ENCODE measurements around the gene IL12RB2. TPM values are rescaled to one million over a fixed set of nuclear protein-coding genes. Genes with fewer than 3 reads are reported as not detected.

The IL12RB2 gene
- total and polyA plus RNA-seq, 10 of the 15 experiments (the other 5 are each of a cell fraction or from before 2014, with no cell fraction given): 0.15 to 1.1 (median 0.54) TPM; not detected in 1

DNA sequence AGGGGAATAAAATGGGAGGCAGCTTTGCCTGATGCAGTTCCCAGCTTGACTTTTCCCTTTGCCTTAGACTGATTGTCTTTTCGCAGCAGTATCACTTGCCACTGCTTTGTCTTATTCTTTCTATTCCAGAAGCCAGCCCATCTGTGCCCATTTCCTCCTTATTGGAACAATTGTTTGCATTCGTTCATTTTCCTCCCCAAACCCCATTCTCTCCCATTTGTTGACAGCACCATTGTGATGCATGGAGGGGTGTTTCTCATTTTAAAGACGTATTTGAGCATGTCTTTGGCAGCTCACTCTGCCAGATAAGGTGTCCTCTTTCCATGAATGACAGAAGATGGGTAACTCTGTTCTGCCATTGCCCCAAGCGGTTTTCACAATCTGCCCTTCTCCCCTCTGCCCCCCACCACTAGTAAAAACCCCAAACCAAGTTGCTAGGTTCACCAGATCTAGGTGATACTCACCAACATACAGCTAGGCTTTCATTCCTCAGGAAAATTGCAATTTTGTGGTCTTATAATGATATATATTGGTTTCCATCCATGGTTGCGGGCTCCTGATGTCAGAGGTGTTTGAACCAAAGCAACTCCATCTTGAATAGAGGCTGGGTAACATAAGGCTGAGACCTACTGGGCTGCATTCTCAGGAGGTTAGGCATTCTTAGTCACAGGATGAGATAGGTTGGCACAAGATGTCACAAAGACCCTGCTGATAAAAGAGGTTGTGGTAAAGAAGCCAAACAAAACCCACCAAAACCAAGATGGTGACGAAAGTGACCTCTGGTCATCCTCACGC lies 91.7 kb downstream of the IL12RB2 start:
- ChIA-PET POLR2A (no interaction called here), CTCF (interaction anchor here (1.6 kb wide), 1 partner anchor 101 kb away, joined by 4 read pairs; no protein-coding TSS in a partner anchor)

More for the DNA sequence above, 91.7 kb downstream of the IL12RB2 start:
- Histone ChIP-seq H3K9me3 (replicated peaks; ENCODE audit: control insufficient read depth, insufficient read depth, low read length) (no peaks in the 10 kb centered on the region), H3K4me2 (ENCODE audit: control insufficient read depth, insufficient read depth) (no peak overlapping the region), H3K79me2 (ENCODE audit: control insufficient read depth, insufficient read depth, low read length) (no peaks in the 10 kb centered on the region), H3K9ac (ENCODE audit: control insufficient read depth, insufficient read depth, low read length) (no peak overlapping the region), H3K4me1 (ENCODE audit: control insufficient read depth, insufficient read depth, low read length) (no peaks in the 10 kb centered on the region), H3K27ac (ENCODE audit: control insufficient read depth, insufficient read depth) (no peak overlapping the region), H4K20me1 (ENCODE audit: control insufficient read depth, insufficient read depth) (no peaks in the 10 kb centered on the region), H3K36me3 (ENCODE audit: control insufficient read depth in 2 of 2, insufficient read depth in 2 of 2, low read length in 1 of 2) (no peaks in the 10 kb centered on the region; a peak in 1 of 4 replicates), H3K4me3 (no peak overlapping the region), H2AFZ (ENCODE audit: control insufficient read depth, low read depth, low read length) (no peak overlapping the region), H3K27me3 (replicated peaks in 1 of 2; ENCODE audit: control insufficient read depth in 2 of 2, insufficient read depth in 2 of 2, low read length in 1 of 2) (no peaks in the 10 kb centered on the region)
- intact Hi-C loops (cut with micrococcal nuclease; ENCODE audit: unreplicated experiment) (no loop called here), in situ Hi-C loops (cut with MboI) (no loop called here)
- ATAC-seq (no peak), FAIRE-seq (no peak), DNase-seq (ENCODE audit: low read depth, low spot score) (no peak)
- 76% methylated on average over 7 of the region's 7 CpGs for WGBS (ENCODE audit: insufficient coverage, insufficient replicate concordance, low lambda C conversion rate, missing lambda C conversion rate)
- TF ChIP-seq, protein P1, sequence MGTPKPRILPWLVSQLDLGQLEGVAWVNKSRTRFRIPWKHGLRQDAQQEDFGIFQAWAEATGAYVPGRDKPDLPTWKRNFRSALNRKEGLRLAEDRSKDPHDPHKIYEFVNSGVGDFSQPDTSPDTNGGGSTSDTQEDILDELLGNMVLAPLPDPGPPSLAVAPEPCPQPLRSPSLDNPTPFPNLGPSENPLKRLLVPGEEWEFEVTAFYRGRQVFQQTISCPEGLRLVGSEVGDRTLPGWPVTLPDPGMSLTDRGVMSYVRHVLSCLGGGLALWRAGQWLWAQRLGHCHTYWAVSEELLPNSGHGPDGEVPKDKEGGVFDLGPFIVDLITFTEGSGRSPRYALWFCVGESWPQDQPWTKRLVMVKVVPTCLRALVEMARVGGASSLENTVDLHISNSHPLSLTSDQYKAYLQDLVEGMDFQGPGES (IDR thresholded peaks at IDR 0.05): no peak
- TF ChIP-seq, protein P2, sequence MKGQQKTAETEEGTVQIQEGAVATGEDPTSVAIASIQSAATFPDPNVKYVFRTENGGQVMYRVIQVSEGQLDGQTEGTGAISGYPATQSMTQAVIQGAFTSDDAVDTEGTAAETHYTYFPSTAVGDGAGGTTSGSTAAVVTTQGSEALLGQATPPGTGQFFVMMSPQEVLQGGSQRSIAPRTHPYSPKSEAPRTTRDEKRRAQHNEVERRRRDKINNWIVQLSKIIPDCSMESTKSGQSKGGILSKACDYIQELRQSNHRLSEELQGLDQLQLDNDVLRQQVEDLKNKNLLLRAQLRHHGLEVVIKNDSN (IDR thresholded peaks at IDR 0.05; ENCODE audit: borderline replicate concordance, extremely low read length, insufficient read depth, low read depth, low read length): no peak
- TF ChIP-seq POLR2AphosphoS5 (IDR thresholded peaks at IDR 0.05; ENCODE audit: low read length): no peak
- no peak for TF ChIP-seq NBN (IDR thresholded peaks at IDR 0.05)
- TF ChIP-seq, protein P3, sequence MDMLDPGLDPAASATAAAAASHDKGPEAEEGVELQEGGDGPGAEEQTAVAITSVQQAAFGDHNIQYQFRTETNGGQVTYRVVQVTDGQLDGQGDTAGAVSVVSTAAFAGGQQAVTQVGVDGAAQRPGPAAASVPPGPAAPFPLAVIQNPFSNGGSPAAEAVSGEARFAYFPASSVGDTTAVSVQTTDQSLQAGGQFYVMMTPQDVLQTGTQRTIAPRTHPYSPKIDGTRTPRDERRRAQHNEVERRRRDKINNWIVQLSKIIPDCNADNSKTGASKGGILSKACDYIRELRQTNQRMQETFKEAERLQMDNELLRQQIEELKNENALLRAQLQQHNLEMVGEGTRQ (IDR thresholded peaks at IDR 0.05; ENCODE audit: borderline replicate concordance, low read depth, low read length): no peak
- no peak for TF ChIP-seq YBX1 (IDR thresholded peaks at IDR 0.05)
- TF ChIP-seq EP300 (IDR thresholded peaks at IDR 0.05; ENCODE audit: borderline replicate concordance in 1 of 2, control insufficient read depth in 1 of 2, low read depth in 2 of 2, low read length in 2 of 2): no peak
- TF ChIP-seq, protein P4, sequence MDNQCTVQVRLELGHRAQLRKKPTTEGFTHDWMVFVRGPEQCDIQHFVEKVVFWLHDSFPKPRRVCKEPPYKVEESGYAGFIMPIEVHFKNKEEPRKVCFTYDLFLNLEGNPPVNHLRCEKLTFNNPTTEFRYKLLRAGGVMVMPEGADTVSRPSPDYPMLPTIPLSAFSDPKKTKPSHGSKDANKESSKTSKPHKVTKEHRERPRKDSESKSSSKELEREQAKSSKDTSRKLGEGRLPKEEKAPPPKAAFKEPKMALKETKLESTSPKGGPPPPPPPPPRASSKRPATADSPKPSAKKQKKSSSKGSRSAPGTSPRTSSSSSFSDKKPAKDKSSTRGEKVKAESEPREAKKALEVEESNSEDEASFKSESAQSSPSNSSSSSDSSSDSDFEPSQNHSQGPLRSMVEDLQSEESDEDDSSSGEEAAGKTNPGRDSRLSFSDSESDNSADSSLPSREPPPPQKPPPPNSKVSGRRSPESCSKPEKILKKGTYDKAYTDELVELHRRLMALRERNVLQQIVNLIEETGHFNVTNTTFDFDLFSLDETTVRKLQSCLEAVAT (IDR thresholded peaks at IDR 0.05): no peak
- TF ChIP-seq, protein P5, sequence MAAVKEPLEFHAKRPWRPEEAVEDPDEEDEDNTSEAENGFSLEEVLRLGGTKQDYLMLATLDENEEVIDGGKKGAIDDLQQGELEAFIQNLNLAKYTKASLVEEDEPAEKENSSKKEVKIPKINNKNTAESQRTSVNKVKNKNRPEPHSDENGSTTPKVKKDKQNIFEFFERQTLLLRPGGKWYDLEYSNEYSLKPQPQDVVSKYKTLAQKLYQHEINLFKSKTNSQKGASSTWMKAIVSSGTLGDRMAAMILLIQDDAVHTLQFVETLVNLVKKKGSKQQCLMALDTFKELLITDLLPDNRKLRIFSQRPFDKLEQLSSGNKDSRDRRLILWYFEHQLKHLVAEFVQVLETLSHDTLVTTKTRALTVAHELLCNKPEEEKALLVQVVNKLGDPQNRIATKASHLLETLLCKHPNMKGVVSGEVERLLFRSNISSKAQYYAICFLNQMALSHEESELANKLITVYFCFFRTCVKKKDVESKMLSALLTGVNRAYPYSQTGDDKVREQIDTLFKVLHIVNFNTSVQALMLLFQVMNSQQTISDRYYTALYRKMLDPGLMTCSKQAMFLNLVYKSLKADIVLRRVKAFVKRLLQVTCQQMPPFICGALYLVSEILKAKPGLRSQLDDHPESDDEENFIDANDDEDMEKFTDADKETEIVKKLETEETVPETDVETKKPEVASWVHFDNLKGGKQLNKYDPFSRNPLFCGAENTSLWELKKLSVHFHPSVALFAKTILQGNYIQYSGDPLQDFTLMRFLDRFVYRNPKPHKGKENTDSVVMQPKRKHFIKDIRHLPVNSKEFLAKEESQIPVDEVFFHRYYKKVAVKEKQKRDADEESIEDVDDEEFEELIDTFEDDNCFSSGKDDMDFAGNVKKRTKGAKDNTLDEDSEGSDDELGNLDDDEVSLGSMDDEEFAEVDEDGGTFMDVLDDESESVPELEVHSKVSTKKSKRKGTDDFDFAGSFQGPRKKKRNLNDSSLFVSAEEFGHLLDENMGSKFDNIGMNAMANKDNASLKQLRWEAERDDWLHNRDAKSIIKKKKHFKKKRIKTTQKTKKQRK (IDR thresholded peaks at IDR 0.05; ENCODE audit: low read depth, low read length): no peak
- TF ChIP-seq CBX5 (IDR thresholded peaks at IDR 0.05; ENCODE audit: low read depth): no peak
- no TSS peak for BruUV-seq (replicated peaks)
- ChIA-PET SMC1A (ENCODE audit: uncharacterized antibody, unreplicated experiment) (interaction anchor here (0.6 to 1.8 kb wide), 3 partner anchors 16 to 89 kb away, joined by 3 to 5 read pairs (median 4); no protein-coding TSS in a partner anchor), RAD21 (ENCODE audit: unreplicated experiment) (no interaction called here)
